Raji (cell line): ENCODE results near the gene PRPH.

Source experiments
- POLR2A ChIP-seq: IDR thresholded peaks from 2 replicates; pipeline ENCODE4 v1.6.1; 2011; ENCODE audit warnings: low read depth, low read length, control low read depth; ENCODE audit not compliant: insufficient read depth

The PRPH gene

DNA sequence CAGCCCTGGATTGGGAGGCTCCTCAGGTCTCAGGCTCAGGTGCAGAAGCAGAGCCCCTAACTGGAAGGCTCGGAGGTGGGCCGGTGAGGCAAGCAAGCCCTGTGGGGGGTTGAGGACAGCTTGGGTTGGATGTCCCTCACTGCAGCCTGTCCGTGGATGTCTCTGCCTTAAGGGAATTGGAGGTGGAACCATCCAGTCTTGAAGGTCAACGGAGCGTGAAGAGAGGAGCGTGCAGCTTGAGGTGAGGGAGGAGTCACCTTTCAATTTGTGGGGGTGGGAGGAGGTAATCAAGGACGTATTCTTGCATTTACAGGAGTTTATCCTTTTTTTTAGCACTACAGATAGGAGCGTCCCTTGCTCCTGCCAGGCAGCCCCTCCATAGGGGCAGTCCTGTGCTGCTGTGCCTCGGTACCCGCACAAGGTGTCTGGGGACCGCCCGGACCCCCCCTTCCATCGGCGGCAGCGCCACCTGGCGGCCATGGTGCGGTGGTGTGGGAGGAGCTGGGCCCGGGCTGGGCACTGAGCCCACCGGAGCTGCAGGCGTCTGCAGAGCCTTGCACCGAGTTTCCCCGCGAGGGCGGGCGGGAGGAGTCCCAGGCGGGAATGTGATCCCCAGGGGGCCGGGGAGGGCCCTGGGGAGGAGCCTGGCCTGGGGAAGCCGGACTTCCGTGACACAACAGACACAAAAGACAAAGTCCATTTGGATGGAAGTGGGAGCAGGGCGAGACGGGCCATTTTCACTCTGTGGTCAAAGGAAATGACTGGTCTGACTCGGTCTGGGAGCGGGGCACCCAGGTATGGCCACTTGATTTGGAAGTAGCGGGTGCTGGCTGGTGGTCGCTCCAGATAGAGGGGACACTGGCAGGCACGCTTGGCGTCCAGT lies 52.6 kb downstream of the PRPH start:
- TF ChIP-seq POLR2A = no peak
